Measurements from ENCODE around the gene SAMD11.

DNA sequence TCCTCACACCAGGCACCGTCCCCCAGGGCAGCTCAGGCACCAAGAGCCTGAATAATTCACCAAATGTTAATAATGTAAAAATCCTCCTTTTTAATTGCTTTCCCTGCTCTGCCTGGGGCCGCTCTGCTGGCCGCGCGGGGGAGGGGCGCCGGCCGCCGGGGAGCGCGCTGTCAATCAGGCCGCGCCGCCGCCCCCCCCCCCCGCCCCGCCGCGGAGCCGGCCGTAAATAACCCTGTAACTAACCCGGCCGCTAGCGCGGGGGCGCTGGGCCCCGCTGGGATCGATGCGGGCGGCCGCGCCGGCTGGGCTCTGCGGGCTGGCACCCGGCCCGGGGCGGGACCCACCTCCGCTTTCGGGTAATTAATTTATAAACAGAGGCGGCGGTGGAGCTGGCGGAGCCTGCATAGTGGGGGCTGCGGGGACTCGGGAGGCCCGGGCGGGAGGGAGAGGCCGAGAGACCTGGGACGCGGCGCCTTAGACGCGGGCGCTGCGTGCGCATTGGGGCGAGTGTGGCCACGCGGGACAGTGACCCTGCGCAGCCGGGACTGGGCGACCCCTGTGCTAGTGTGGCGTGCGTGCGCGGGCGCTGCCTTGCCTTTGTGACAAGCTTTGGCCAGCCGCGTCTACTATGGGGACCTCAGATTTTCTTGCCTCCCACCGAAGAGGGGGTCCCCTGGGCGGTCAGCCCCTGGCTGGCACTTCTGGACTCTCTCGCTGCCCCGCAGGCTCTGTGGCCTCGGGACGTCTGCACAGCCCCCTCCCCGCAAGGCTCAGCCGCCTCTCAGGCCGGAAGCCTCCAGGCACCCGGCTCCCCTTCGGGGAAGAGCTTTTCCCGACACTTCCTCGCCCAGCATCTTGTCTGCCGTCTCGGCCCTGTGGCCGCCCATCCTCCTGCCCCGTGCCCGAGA lies 16.6 kb downstream of the SAMD11 start:
- no peak for TF ChIP-seq CTCF (IDR thresholded peaks at IDR 0.05; ENCODE audit: poor library complexity, severe bottlenecking)
- no peak for TF ChIP-seq EZH2 (IDR thresholded peaks at IDR 0.05; ENCODE audit: borderline replicate concordance, insufficient read depth, low read length, poor library complexity, severe bottlenecking)
- no peak for TF ChIP-seq POLR2AphosphoS5 (IDR thresholded peaks at IDR 0.05)
- no peak for TF ChIP-seq TAF1 (IDR thresholded peaks at IDR 0.05; ENCODE audit: low read depth)
- TF ChIP-seq RAD21 (conservative IDR thresholded peaks at IDR 0.05): no peak
- no peak for TF ChIP-seq MXI1 (conservative IDR thresholded peaks at IDR 0.05; ENCODE audit: poor library complexity, severe bottlenecking)
- TF ChIP-seq, protein P1, sequence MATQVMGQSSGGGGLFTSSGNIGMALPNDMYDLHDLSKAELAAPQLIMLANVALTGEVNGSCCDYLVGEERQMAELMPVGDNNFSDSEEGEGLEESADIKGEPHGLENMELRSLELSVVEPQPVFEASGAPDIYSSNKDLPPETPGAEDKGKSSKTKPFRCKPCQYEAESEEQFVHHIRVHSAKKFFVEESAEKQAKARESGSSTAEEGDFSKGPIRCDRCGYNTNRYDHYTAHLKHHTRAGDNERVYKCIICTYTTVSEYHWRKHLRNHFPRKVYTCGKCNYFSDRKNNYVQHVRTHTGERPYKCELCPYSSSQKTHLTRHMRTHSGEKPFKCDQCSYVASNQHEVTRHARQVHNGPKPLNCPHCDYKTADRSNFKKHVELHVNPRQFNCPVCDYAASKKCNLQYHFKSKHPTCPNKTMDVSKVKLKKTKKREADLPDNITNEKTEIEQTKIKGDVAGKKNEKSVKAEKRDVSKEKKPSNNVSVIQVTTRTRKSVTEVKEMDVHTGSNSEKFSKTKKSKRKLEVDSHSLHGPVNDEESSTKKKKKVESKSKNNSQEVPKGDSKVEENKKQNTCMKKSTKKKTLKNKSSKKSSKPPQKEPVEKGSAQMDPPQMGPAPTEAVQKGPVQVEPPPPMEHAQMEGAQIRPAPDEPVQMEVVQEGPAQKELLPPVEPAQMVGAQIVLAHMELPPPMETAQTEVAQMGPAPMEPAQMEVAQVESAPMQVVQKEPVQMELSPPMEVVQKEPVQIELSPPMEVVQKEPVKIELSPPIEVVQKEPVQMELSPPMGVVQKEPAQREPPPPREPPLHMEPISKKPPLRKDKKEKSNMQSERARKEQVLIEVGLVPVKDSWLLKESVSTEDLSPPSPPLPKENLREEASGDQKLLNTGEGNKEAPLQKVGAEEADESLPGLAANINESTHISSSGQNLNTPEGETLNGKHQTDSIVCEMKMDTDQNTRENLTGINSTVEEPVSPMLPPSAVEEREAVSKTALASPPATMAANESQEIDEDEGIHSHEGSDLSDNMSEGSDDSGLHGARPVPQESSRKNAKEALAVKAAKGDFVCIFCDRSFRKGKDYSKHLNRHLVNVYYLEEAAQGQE (IDR thresholded peaks at IDR 0.05; ENCODE audit: borderline replicate concordance): no peak

All from neural cell (in vitro differentiated cells).